Effector memory CD4-positive, alpha-beta T cell (primary cell): ENCODE results near the gene ANKDD1B.
"Not testable (repeated sequence)": the region's sequence is repeated elsewhere in the genome, so short reads cannot be mapped to it uniquely, and the experiment has no call there.

Source experiments
- DNase-seq, 3 donors: peaks; one replicate each; pipeline ENCODE4 v3.0.0-alpha.2; 2020
- H3K27ac ChIP-seq: 2 replicates; pipeline ENCODE4 v1.7.0; 2013; ENCODE audit warnings: mild to moderate bottlenecking, low read length, moderate library complexity; ENCODE audit not compliant: insufficient read depth, poor library complexity, severe bottlenecking
- H3K27me3 ChIP-seq: replicated peaks from 2 replicates; pipeline ENCODE4 v1.7.0; 2013; ENCODE audit warnings: mild to moderate bottlenecking, low read length; ENCODE audit not compliant: insufficient read depth, control insufficient read depth, poor library complexity, severe bottlenecking
- H3K36me3 ChIP-seq: 2 replicates; pipeline ENCODE4 v1.7.0; 2013; ENCODE audit warnings: mild to moderate bottlenecking, low read length, moderate library complexity; ENCODE audit not compliant: control insufficient read depth, insufficient read depth
- H3K4me1 ChIP-seq: 2 replicates; pipeline ENCODE4 v1.7.0; 2013; ENCODE audit warnings: low read length, mild to moderate bottlenecking; ENCODE audit not compliant: control insufficient read depth, insufficient read depth, poor library complexity, severe bottlenecking
- H3K4me3 ChIP-seq: 2 replicates; pipeline ENCODE4 v1.7.0; 2013; ENCODE audit warnings: low read length, low read depth, mild to moderate bottlenecking; ENCODE audit not compliant: insufficient read depth, poor library complexity, severe bottlenecking
- H3K9me3 ChIP-seq: 2 replicates; pipeline ENCODE4 v1.7.0; 2013; ENCODE audit warnings: mild to moderate bottlenecking, low read length, moderate library complexity; ENCODE audit not compliant: control insufficient read depth
- total RNA-seq, 3 donors: gene quantifications; one replicate each; lab custom pipeline; 2026; lab: John Stamatoyannopoulos, UW

ANKDD1B gene
- total RNA-seq = 0.19 to 0.52 (median 0.52) reads per million in 3 donors

- Histone ChIP-seq H3K27me3 (no peaks in the 10 kb centered on the region), H3K27ac (no peak within 1 kb of the TSS), H3K4me3 (peak within 1 kb of the TSS; percentile 26), H3K36me3 (no peaks in the 10 kb centered on the region), H3K9me3 (no peaks in the 10 kb centered on the region), H3K4me1 (peaks cover 7% of the 10 kb centered on the region)
- no peak for DNase-seq
Observed at GRCh38 chr5:75611311-75612225, at the start of gene ANKDD1B. Gene ANKDD1B, plus strand, starts transcription at chr5:75611453. Its CDS starts 182 bp downstream, at chr5:75611635.

GRCh38 chr5:75565991-75566709 is 45.1 kb upstream of the ANKDD1B start:
- H3K27ac ChIP-seq, H3K4me3 ChIP-seq, H3K9me3 ChIP-seq, H3K27me3 ChIP-seq, DNase-seq, H3K4me1 ChIP-seq, H3K36me3 ChIP-seq: not testable (repeated sequence)

- peaks cover 8% of the 10 kb centered on the region for H3K4me1 ChIP-seq
- no peak overlapping the region for H3K4me3 ChIP-seq
- no peaks in the 10 kb centered on the region for H3K9me3 ChIP-seq
- no peak for DNase-seq
- no peak overlapping the region for H3K27ac ChIP-seq
- H3K36me3 ChIP-seq = no peaks in the 10 kb centered on the region
- no peaks in the 10 kb centered on the region for H3K27me3 ChIP-seq
Observed at GRCh38 chr5:75566710-75567309, 44.4 kb upstream of the ANKDD1B start.

GRCh38 chr5:75567710-75568109 is 43.5 kb upstream of the ANKDD1B start:
- Histone ChIP-seq H3K27ac (no peak overlapping the region), H3K27me3 (no peaks in the 10 kb centered on the region), H3K4me3 (no peak overlapping the region), H3K9me3 (no peaks in the 10 kb centered on the region), H3K4me1 (peaks cover 8% of the 10 kb centered on the region), H3K36me3 (no peaks in the 10 kb centered on the region)
- no peak for DNase-seq

GRCh38 chr5:75568202-75568601 is 43.1 kb upstream of the ANKDD1B start:
- no peaks in the 10 kb centered on the region for H3K27me3 ChIP-seq
- H3K36me3 ChIP-seq = no peaks in the 10 kb centered on the region
- H3K9me3 ChIP-seq = no peaks in the 10 kb centered on the region
- no peak overlapping the region for H3K4me3 ChIP-seq
- peaks cover 8% of the 10 kb centered on the region for H3K4me1 ChIP-seq
- no peak for DNase-seq
- H3K27ac ChIP-seq = no peak overlapping the region

- no peak for DNase-seq
- H3K36me3 ChIP-seq = no peaks in the 10 kb centered on the region
Observed at GRCh38 chr5:75571547-75571946, 39.7 kb upstream of the ANKDD1B start.

GRCh38 chr5:75574791-75575190 is 36.5 kb upstream of the ANKDD1B start:
- Histone ChIP-seq H3K36me3 (peaks cover 8% of the 10 kb centered on the region), H3K9me3 (no peaks in the 10 kb centered on the region), H3K27me3 (no peaks in the 10 kb centered on the region), H3K27ac (no peak overlapping the region), H3K4me3 (no peak overlapping the region), H3K4me1 (no peaks in the 10 kb centered on the region)
- no peak for DNase-seq

More at GRCh38 chr5:75571547-75571946, 39.7 kb upstream of the ANKDD1B start:
- Histone ChIP-seq H3K27me3 (no peaks in the 10 kb centered on the region), H3K27ac (no peak overlapping the region), H3K9me3 (no peaks in the 10 kb centered on the region), H3K4me3 (no peak overlapping the region), H3K4me1 (peaks cover under 1% of the 10 kb centered on the region)

- not testable (repeated sequence) for H3K4me1 ChIP-seq, H3K27me3 ChIP-seq, H3K36me3 ChIP-seq, H3K9me3 ChIP-seq, H3K4me3 ChIP-seq, DNase-seq, H3K27ac ChIP-seq
Observed at GRCh38 chr5:75578280-75578679, 33.0 kb upstream of the ANKDD1B start.

GRCh38 chr5:75584641-75585040 is 26.6 kb upstream of the ANKDD1B start:
- Histone ChIP-seq H3K27me3 (no peaks in the 10 kb centered on the region), H3K4me1 (no peaks in the 10 kb centered on the region), H3K9me3 (no peaks in the 10 kb centered on the region), H3K4me3 (no peak overlapping the region), H3K36me3 (no peaks in the 10 kb centered on the region), H3K27ac (no peak overlapping the region)
- DNase-seq = no peak
